Urothelium cell line (cell line): ENCODE data around the gene PLEKHG4B.
A peak's percentile ranks its signal among the peaks of the same experiment; 100 is the strongest.
"Not testable (repeated sequence)": the region's sequence is repeated elsewhere in the genome, so short reads cannot be mapped to it uniquely, and the experiment has no call there.

ENCODE experiments used
- DNase-seq: peaks from one replicate; pipeline ENCODE4 v3.0.0; 2011; ENCODE audit warnings: low spot score, mixed read lengths
- FAIRE-seq: peaks from 2 replicates; lab custom pipeline; 2011; peaks lifted over from hg19 to GRCh38; lab: Jason Lieb, UNC

Gene PLEKHG4B

DNA sequence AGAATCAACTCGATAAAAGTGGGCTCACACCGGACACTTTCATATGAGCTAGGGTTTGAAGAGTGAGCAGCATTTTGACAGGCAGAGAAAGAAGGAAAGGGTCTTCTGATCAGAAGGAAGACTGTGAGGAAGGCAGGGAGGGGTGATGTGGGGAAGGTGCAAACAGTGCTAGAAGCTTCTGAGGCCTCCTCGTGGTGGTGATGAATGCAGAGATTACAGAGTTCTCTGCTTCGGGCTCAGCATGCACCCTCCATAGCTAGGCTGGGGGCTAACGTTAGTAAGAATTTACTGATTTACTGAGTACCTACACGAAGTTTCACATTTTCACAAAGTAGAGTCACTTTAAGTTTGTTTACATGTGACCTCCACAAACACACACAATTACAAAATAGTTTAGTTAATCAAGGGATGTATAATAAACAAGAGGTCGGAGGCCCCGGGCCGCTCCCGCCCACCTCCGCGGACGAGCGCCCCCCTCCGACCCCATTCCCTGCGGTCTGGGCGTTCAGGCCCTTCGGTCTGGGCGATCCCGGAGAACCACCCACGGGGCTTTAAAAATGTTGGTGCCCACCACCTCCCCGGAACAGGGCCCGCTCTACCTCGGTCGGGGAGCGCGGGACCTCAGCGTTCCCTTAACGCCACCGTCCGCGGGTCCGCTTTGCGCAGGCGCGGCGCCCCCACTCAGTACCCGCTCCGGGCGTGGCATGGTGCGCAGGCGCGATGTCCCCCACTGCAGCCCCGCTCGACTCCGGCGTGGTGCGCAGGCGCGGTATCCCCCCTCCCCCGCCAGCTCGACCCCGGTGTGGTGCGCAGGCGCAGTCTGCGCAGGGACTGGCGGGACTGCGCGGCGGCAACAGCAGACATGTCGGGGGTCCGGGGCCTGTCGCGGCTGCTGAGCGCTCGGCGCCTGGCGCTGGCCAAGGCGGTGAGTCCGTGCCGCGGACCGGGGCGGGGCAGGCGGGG is 125.8 kb downstream of the PLEKHG4B start, which contains the start of the genes CCDC127 and SDHA:
TSS of gene CCDC127 (minus strand) at position 660 of the 963 bp plus-strand sequence. CDS start 1,304 bp downstream, outside the sequence.
TSS of gene SDHA (plus strand) at position 827 of the 963 bp plus-strand sequence. CDS start at position 863, 36 bp downstream.
- peak; percentile 44 for FAIRE-seq
- DNase-seq: peak; percentile 100

- no peak for DNase-seq
- FAIRE-seq: no peak
Measured at GRCh38 chr5:218457-219291, 126.7 kb downstream of the PLEKHG4B start.

GRCh38 chr5:219460-219863 is 127.5 kb downstream of the PLEKHG4B start:
- FAIRE-seq: no peak
- DNase-seq: no peak

- FAIRE-seq (no peak), DNase-seq (no peak)
Measured at GRCh38 chr5:219991-220390, 128.0 kb downstream of the PLEKHG4B start.

DNA sequence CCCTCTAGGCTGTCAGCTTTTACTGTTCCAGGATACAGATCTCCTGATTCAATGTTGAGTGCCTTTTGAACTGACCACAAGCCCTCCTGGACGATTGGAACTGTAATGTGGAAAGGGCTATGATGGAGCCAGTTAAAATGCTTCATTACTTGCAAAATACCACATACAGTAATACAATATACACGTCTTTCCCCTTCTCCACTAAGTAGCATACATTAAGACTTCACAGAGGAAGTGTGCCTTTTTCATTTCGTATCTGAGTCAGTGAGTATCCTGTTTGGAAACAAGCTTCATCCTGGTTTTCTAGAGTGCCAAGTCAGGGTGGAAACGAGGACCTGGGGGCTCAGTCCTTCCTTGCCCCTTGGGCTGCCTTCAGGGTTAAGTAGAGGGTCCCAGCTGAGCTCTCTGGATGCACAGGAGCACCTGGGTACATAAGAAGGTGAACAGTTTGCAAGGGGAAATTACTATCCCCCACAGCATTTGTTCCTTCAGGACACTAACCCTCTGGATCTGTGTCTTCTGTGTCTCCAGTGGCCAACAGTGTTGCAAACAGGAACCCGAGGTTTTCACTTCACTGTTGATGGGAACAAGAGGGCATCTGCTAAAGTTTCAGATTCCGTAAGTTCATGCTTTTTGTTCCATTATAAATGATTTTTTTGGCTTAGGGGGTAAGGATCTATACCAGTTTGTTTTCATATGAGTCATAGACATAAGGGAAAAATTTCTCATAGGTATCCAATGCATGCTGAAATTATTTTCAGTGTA is 131.2 kb downstream of the PLEKHG4B start:
- not testable (repeated sequence) for FAIRE-seq

DNA sequence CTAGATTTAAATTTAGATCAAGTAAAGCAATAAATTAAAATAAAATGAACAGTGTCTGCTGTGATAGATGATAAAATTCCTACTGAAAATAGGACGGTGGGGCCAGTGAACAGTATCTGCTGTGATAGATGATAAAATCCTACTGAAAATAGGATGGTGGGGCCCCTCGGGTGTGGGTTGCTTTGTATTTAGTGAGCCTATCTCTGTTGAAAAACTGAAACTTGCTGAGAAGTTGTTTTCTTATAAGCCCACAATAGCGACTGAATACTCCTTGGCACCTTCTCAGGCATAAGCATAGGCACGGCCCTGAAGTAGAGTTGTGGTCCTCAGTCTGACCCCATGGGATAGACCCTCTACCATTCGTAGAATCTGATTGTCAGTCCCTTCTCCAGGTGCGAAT is 131.8 kb downstream of the PLEKHG4B start:
- no peak for FAIRE-seq
- no peak for DNase-seq

More for the DNA sequence above, 131.2 kb downstream of the PLEKHG4B start:
- DNase-seq: not testable (repeated sequence)

DNA sequence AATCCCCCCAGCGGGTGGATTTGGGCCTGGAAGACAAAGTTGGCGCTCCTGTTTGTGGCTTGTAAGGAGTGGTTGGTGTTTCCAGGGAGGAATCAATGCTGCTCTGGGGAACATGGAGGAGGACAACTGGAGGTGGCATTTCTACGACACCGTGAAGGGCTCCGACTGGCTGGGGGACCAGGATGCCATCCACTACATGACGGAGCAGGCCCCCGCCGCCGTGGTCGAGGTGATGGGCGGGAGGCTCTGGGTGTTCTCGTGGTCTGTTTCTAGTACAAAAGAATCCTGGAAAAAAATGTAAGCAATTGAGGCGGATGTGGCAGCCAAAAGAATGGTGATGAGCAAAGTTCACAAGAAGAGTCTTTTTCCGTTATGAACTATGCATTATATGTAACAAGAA is 133.4 kb downstream of the PLEKHG4B start:
- DNase-seq (no peak), FAIRE-seq (no peak)

GRCh38 chr5:227375-227774 is 135.4 kb downstream of the PLEKHG4B start:
- FAIRE-seq, DNase-seq: not testable (repeated sequence)

- no peak for FAIRE-seq
- DNase-seq: no peak
Measured at GRCh38 chr5:228886-229285, 136.9 kb downstream of the PLEKHG4B start.

GRCh38 chr5:230711-231110 is 138.7 kb downstream of the PLEKHG4B start:
- DNase-seq (no peak), FAIRE-seq (no peak)

GRCh38 chr5:231661-232060 is 139.7 kb downstream of the PLEKHG4B start:
- no peak for FAIRE-seq
- no peak for DNase-seq

GRCh38 chr5:233426-233825 is 141.5 kb downstream of the PLEKHG4B start:
- DNase-seq, FAIRE-seq: not testable (repeated sequence)

DNA sequence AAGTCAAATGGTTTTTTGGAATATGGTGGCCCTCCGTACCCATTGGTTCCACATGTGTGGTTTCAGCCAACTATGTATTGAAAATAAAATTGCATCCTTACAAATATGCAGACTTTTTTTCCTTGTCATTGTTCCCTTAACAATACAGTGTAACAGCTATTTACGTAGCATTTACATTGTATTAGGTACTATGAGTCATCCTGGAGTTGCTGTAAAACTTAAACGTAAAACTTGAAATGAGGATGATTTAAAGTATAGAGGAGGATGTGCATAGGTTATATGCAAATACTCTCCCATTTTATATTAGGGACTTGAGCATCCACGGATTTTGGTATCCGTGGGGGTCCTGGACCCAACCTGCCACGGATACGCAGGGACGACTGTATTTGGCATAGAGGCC is 142.5 kb downstream of the PLEKHG4B start:
- no peak for DNase-seq
- no peak for FAIRE-seq

DNA sequence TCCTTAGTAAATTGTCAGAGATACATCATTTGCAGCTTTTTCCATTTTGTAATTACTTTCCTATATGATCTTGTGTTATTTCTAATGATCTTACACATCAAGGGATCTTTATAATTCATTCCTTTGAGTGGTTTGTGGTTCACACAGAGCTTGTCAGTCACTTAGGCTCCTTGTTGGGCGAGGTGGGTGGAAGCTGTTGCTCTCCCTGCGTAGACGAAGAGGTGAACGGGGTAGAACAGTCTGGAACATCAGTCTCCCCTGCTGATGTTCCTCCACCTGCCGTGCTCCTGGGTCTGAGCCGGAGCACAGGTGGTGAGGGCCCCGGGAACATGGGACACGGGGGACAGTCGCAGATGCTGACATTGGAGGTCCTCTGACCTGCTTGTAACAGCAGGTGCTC is 143.6 kb downstream of the PLEKHG4B start:
- not testable (repeated sequence) for FAIRE-seq, DNase-seq

DNA sequence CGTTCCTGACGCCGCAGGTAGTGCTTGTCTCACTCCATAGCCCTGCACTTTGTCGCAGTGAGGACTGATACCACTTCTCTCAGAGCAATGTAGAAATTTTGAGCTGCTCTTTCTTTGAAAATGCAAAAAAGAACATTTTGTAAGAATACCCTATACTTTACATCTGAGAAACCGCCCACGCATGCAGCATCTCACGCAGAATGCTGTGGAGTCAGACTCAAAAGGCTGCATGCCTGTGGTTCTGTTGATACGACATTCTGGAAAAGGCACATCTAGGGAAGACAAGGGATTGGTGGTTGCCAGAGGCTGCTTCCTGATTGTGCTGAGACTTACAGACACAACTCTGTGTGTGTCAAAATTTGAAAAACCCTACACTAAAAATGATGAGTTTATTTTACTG is 146.0 kb downstream of the PLEKHG4B start:
- not testable (repeated sequence) for DNase-seq, FAIRE-seq
